Measurements from ENCODE around the gene STARD9. TPM values are rescaled to one million over a fixed set of nuclear protein-coding genes. Genes with fewer than 3 reads are reported as not detected.

The STARD9 gene
- total and polyA plus RNA-seq, 5 donors from 2014 or later = 0.07 to 9.8 (median 0.16) TPM

DNA sequence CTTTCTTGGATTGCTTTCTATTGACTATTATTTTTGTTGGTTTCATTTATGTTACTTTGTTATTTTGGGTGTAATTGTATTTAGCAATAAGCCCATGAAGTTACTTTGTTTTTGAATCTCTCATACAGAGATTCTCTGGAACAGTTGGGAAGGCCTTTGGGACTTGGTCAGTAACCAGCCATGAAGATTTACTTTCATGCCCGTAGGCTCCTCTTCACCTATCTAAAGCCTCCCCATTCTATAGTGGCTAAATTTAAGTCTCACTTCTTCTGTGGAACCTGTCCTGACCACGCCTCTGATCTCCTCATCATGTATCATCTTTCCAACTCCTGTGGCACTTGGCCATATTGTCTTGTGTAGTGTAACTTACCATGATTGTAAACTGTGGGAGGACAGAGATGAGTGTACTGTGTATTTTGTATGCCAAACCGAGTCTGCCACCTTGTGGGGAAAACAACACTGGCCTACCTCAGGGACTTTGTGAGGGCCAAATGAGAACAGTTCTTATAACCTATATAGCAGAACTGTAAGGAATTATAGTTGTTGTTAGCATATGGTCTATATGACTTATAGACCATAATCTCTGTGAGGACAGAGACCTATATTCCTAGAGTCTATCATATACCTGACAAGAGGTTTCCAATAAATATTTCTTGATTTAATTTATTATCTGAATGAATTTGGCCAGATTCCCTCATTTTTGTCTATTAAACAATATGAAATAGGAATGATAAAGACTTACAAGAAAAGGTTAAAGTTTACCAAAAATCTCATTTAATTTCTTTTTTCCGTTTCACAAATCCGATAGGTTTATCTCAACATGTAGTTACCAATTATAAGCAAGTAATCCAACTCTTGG lies 75.0 kb downstream of the STARD9 start:
- peak; percentile 89 to 90 for ATAC-seq (ENCODE audit: low read depth in 2 of 2)
- Mint-ChIP-seq H3K4me3 (no peak overlapping the region), H3K27me3 (no peaks in the 10 kb centered on the region), H3K4me1 (peaks cover 4 to 23% (median 15%) of the 10 kb centered on the region in 4 donors), H3K36me3 (no peaks in the 10 kb centered on the region), H3K27ac (no peak overlapping the region), H3K9me3 (peaks cover 0 to 1% (median 0%) of the 10 kb centered on the region in 7 donors)
- DNase-seq = peak; percentile 17 to 85 (median 64)
- H3K36me3 ChIP-seq (ENCODE audit: control insufficient read depth, insufficient read depth, low read length) = no peaks in the 10 kb centered on the region
- H3K27ac ChIP-seq (ENCODE audit: insufficient read depth, low read length, poor library complexity, severe bottlenecking) = no peak overlapping the region
- H3K4me3 ChIP-seq (ENCODE audit: low read depth, low read length) = no peak overlapping the region
- no peaks in the 10 kb centered on the region for H3K4me1 ChIP-seq (ENCODE audit: control insufficient read depth, insufficient read depth, low read length, poor library complexity, severe bottlenecking)
- H3K27me3 ChIP-seq (ENCODE audit: control insufficient read depth, insufficient read depth, low read length) = no peaks in the 10 kb centered on the region
- H3K9me3 ChIP-seq (ENCODE audit: control insufficient read depth in 2 of 2, low read length in 2 of 2) = no peaks in the 10 kb centered on the region

DNA sequence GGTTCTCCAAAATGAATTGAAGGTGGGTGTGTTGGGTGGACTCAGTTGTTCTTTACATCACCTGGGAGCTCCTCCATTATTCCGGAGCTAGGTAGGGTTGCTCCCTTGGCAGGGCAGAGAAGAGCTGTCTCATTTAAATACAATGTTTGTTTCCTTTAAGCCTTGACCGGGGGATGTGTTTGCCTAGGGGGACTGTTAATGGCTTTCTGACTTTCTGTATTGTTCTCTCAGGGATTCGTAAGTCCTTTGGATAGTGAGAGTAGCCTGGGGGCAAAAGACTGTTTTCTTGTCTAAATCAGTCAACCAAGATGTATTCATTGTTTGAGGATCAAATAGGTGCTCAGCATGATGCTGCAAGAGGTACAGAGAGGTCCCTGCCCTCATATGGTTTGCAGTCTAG lies 90.4 kb downstream of the STARD9 start:
- no peaks in the 10 kb centered on the region for H3K27me3 ChIP-seq (ENCODE audit: control insufficient read depth, insufficient read depth, low read length)
- H3K27me3 Mint-ChIP-seq = no peaks in the 10 kb centered on the region
- H3K9me3 Mint-ChIP-seq = no peaks in the 10 kb centered on the region
- H3K27ac Mint-ChIP-seq = no peak overlapping the region
- H3K9me3 ChIP-seq (ENCODE audit: control insufficient read depth in 2 of 2, low read length in 2 of 2) = no peaks in the 10 kb centered on the region
- H3K36me3 ChIP-seq (ENCODE audit: control insufficient read depth, insufficient read depth, low read length) = peaks cover 2% of the 10 kb centered on the region
- no peak overlapping the region for H3K4me3 ChIP-seq (ENCODE audit: low read depth, low read length)
- ATAC-seq (ENCODE audit: low read depth in 2 of 2) (no peak), DNase-seq (no peak)
- peaks cover 0 to 5% (median 0%) of the 10 kb centered on the region in 4 donors for H3K4me1 Mint-ChIP-seq
- H3K27ac ChIP-seq (ENCODE audit: insufficient read depth, low read length, poor library complexity, severe bottlenecking) = no peak overlapping the region
- no peaks in the 10 kb centered on the region for H3K4me1 ChIP-seq (ENCODE audit: control insufficient read depth, insufficient read depth, low read length, poor library complexity, severe bottlenecking)
- no peak overlapping the region for H3K4me3 Mint-ChIP-seq
- H3K36me3 Mint-ChIP-seq = peaks cover 25% of the 10 kb centered on the region

GRCh38 chr15:42667855-42668254 lies 92.4 kb downstream of the STARD9 start:
- H3K27me3 ChIP-seq (ENCODE audit: control insufficient read depth, insufficient read depth, low read length) = no peaks in the 10 kb centered on the region

DNA sequence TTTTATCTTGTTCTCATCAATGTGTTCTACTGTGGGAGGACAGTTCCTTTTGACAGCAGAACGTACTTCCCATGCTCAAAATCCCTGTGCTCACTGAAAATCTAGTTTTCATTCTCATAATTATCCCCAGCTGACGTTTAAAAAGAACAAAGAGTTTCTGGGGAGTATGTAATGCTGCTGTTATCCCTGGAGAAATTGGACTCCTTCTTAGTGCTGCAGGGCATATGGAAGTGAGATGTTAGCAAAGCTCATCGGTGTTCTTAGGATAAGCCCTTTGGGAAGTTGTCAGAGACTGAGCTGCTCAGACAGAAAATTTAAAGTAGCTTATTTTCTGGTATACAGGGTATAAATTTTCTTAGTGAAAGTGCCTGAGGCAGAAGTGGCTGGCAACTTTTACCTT lies 95.0 kb downstream of the STARD9 start:
- no peak overlapping the region for H3K27ac Mint-ChIP-seq
- H3K36me3 Mint-ChIP-seq = peaks cover 27% of the 10 kb centered on the region
- H3K9me3 Mint-ChIP-seq = no peaks in the 10 kb centered on the region
- H3K4me1 Mint-ChIP-seq = peaks cover 0 to 5% (median 0%) of the 10 kb centered on the region in 4 donors
- ATAC-seq (ENCODE audit: low read depth in 2 of 2) (no peak), DNase-seq (no peak)
- Histone ChIP-seq H3K27me3 (ENCODE audit: control insufficient read depth, insufficient read depth, low read length) (no peaks in the 10 kb centered on the region), H3K4me3 (ENCODE audit: low read depth, low read length) (no peak overlapping the region), H3K36me3 (ENCODE audit: control insufficient read depth, insufficient read depth, low read length) (peaks cover 3% of the 10 kb centered on the region), H3K27ac (ENCODE audit: insufficient read depth, low read length, poor library complexity, severe bottlenecking) (no peak overlapping the region), H3K4me1 (ENCODE audit: control insufficient read depth, insufficient read depth, low read length, poor library complexity, severe bottlenecking) (no peaks in the 10 kb centered on the region), H3K9me3 (ENCODE audit: control insufficient read depth in 2 of 2, low read length in 2 of 2) (no peaks in the 10 kb centered on the region)
- no peak overlapping the region for H3K4me3 Mint-ChIP-seq
- H3K27me3 Mint-ChIP-seq = no peaks in the 10 kb centered on the region

More at GRCh38 chr15:42667855-42668254, 92.4 kb downstream of the STARD9 start:
- no peaks in the 10 kb centered on the region for H3K27me3 Mint-ChIP-seq
- H3K4me3 Mint-ChIP-seq = no peak overlapping the region
- ATAC-seq (ENCODE audit: low read depth in 2 of 2) = no peak
- H3K4me1 Mint-ChIP-seq = peaks cover 0 to 5% (median 0%) of the 10 kb centered on the region in 4 donors
- H3K9me3 Mint-ChIP-seq = no peaks in the 10 kb centered on the region
- no peak overlapping the region for H3K27ac Mint-ChIP-seq
- H3K9me3 ChIP-seq (ENCODE audit: control insufficient read depth in 2 of 2, low read length in 2 of 2) = no peaks in the 10 kb centered on the region
- no peak for DNase-seq
- H3K36me3 Mint-ChIP-seq = peaks cover 29% of the 10 kb centered on the region
- H3K4me3 ChIP-seq (ENCODE audit: low read depth, low read length) = no peak overlapping the region
- H3K27ac ChIP-seq (ENCODE audit: insufficient read depth, low read length, poor library complexity, severe bottlenecking) = no peak overlapping the region
- peaks cover 2% of the 10 kb centered on the region for H3K36me3 ChIP-seq (ENCODE audit: control insufficient read depth, insufficient read depth, low read length)
- no peaks in the 10 kb centered on the region for H3K4me1 ChIP-seq (ENCODE audit: control insufficient read depth, insufficient read depth, low read length, poor library complexity, severe bottlenecking)

DNA sequence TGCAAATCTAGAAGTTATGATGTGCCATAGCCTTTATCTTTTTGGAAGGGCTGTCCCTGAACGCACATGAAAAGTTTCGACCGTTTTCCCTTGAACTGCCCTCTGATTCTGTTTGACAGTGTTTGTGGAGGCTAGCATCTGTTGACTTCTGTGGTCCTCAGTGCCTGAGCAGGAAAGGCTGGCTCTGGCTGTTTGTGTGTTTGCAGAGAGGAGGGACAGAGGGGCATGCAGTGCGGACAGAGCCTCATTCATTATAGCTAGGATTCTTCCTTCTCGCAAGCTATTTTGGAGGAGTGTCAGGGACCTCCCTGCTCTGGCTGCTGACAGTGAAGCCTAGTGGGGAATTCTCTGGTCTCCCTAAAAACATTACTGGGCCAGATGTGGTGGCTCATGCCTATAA lies 97.0 kb downstream of the STARD9 start:
- no peaks in the 10 kb centered on the region for H3K4me1 ChIP-seq (ENCODE audit: control insufficient read depth, insufficient read depth, low read length, poor library complexity, severe bottlenecking)
- Mint-ChIP-seq H3K4me1 (no peaks in the 10 kb centered on the region), H3K27ac (no peak overlapping the region), H3K4me3 (no peak overlapping the region), H3K9me3 (no peaks in the 10 kb centered on the region), H3K27me3 (no peaks in the 10 kb centered on the region), H3K36me3 (peaks cover 21% of the 10 kb centered on the region)
- H3K36me3 ChIP-seq (ENCODE audit: control insufficient read depth, insufficient read depth, low read length) = peaks cover 6% of the 10 kb centered on the region
- no peaks in the 10 kb centered on the region for H3K27me3 ChIP-seq (ENCODE audit: control insufficient read depth, insufficient read depth, low read length)
- DNase-seq (no peak), ATAC-seq (ENCODE audit: low read depth in 2 of 2) (no peak)
- H3K4me3 ChIP-seq (ENCODE audit: low read depth, low read length) = no peak overlapping the region
- no peak overlapping the region for H3K27ac ChIP-seq (ENCODE audit: insufficient read depth, low read length, poor library complexity, severe bottlenecking)
- no peaks in the 10 kb centered on the region for H3K9me3 ChIP-seq (ENCODE audit: control insufficient read depth in 2 of 2, low read length in 2 of 2)

DNA sequence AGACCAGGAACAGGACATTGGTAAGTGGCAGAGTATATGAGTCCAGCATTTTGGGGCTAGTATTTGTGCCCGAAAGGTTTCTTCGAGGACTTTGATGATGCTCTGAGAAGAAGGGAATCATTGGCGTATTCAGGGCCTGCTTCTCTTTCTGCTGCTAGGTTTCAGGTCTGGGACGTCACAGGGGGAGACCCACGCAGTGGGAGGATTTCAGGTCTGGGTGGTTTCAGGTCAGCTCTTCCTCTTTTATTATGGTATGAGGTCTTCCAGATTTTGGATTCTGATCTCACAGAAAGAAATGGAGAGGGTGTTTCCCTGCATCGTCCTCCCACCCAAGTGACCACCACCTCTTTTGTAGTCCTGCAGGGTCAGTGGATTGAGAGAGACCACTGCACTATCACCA lies 99.1 kb downstream of the STARD9 start:
- no peak for DNase-seq
- no peaks in the 10 kb centered on the region for H3K4me1 ChIP-seq (ENCODE audit: control insufficient read depth, insufficient read depth, low read length, poor library complexity, severe bottlenecking)
- H3K36me3 ChIP-seq (ENCODE audit: control insufficient read depth, insufficient read depth, low read length) = peaks cover 8% of the 10 kb centered on the region
- no peak overlapping the region for H3K27ac ChIP-seq (ENCODE audit: insufficient read depth, low read length, poor library complexity, severe bottlenecking)
- no peaks in the 10 kb centered on the region for H3K27me3 Mint-ChIP-seq
- no peaks in the 10 kb centered on the region for H3K9me3 ChIP-seq (ENCODE audit: control insufficient read depth in 2 of 2, low read length in 2 of 2)
- peak overlapping the region in 1 of 3 donors; percentile 25 for H3K27ac Mint-ChIP-seq
- H3K4me1 Mint-ChIP-seq = no peaks in the 10 kb centered on the region
- no peak for ATAC-seq (ENCODE audit: low read depth in 2 of 2)
- no peaks in the 10 kb centered on the region for H3K9me3 Mint-ChIP-seq
- H3K27me3 ChIP-seq (ENCODE audit: control insufficient read depth, insufficient read depth, low read length) = no peaks in the 10 kb centered on the region
- no peak overlapping the region for H3K4me3 ChIP-seq (ENCODE audit: low read depth, low read length)
- peaks cover 18% of the 10 kb centered on the region for H3K36me3 Mint-ChIP-seq
- H3K4me3 Mint-ChIP-seq = no peak overlapping the region

- no peak overlapping the region for H3K27ac ChIP-seq (ENCODE audit: insufficient read depth, low read length, poor library complexity, severe bottlenecking)
- peaks cover 8% of the 10 kb centered on the region for H3K36me3 ChIP-seq (ENCODE audit: control insufficient read depth, insufficient read depth, low read length)
- Mint-ChIP-seq H3K4me3 (no peak overlapping the region), H3K4me1 (no peaks in the 10 kb centered on the region), H3K27ac (peak overlapping the region in 1 of 3 donors; percentile 25), H3K36me3 (peaks cover 18% of the 10 kb centered on the region), H3K9me3 (no peaks in the 10 kb centered on the region), H3K27me3 (no peaks in the 10 kb centered on the region)
- ATAC-seq (ENCODE audit: low read depth in 2 of 2) (no peak), DNase-seq (no peak)
- H3K4me1 ChIP-seq (ENCODE audit: control insufficient read depth, insufficient read depth, low read length, poor library complexity, severe bottlenecking) = no peaks in the 10 kb centered on the region
- H3K4me3 ChIP-seq (ENCODE audit: low read depth, low read length) = no peak overlapping the region
- no peaks in the 10 kb centered on the region for H3K27me3 ChIP-seq (ENCODE audit: control insufficient read depth, insufficient read depth, low read length)
- no peaks in the 10 kb centered on the region for H3K9me3 ChIP-seq (ENCODE audit: control insufficient read depth in 2 of 2, low read length in 2 of 2)
These were observed 99.6 kb downstream of the STARD9 start for GRCh38 chr15:42675021-42675420.
